Measurements from ENCODE around the gene GAGE12G. TPM values are rescaled to one million over a fixed set of nuclear protein-coding genes. Genes with fewer than 3 reads are reported as not detected.

GAGE12G gene
- total and polyA plus RNA-seq, 2 experiments from 2014 or later, result not detected

DNA sequence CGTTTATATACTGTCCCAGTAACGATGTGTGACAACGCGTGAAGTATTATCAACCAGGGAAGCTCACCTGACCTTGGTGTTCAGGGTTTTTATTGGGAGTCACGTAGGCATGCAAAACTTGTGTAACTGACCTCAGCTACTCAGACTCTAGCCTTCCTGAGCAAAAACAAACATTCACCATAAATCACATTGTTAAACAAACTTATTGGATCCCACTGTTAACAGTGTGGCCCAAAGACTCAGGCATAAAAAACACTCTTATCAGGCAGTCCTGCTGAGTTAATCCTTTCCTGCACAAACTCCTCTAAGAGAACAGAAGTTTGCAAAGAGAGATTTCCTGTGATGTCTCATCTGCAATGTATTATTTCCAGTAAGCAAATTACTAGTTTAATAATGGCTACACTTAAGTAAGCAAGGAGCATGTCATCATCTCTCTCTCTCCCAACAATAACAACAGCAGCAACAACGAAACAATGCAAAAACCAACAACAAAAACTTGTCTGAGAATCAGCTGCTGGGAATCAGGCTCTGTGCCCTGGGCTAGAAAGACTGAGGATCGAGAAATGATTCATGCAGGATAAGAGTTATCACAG is 40.6 kb downstream of the GAGE12G start:
- H3F3A ChIP-seq (ENCODE audit: insufficient read depth), result no peaks in the 10 kb centered on the region
- no peaks in the 10 kb centered on the region for H3K36me3 ChIP-seq (ENCODE audit: low read depth)
- in situ Hi-C loops (cut with MboI), result no loop called here
- TF ChIP-seq EZH2 (IDR thresholded peaks at IDR 0.05; ENCODE audit: insufficient read depth, poor library complexity, severe bottlenecking) (no peak), EZH2phosphoT487 (IDR thresholded peaks at IDR 0.05; ENCODE audit: insufficient read depth, low read depth) (no peak)
- H2AFZ ChIP-seq, result no peak overlapping the region
- no peak overlapping the region for H3K4me2 ChIP-seq (ENCODE audit: unreplicated experiment)
- no peak overlapping the region for H3K4me3 ChIP-seq
- DNase-seq, result no peak
- H3K9me3 ChIP-seq (ENCODE audit: low read depth), result no peaks in the 10 kb centered on the region
- no peaks in the 10 kb centered on the region for H3K9me2 ChIP-seq (ENCODE audit: insufficient read depth)
- H3K4me1 ChIP-seq (ENCODE audit: insufficient read depth), result no peaks in the 10 kb centered on the region
- no peak overlapping the region for H3K9ac ChIP-seq
- H3K27ac ChIP-seq, result no peak overlapping the region
- H3K79me2 ChIP-seq (ENCODE audit: insufficient read depth), result no peaks in the 10 kb centered on the region
- no peaks in the 10 kb centered on the region for H3K27me3 ChIP-seq (replicated peaks; ENCODE audit: insufficient read depth)
- 33 to 38% methylated on average over 6 to 7 of the region's 7 CpGs for WGBS, 2 experiments (ENCODE audit: low coverage in 1 of 2, low lambda C conversion rate in 2 of 2, missing lambda C conversion rate in 2 of 2)
- no peaks in the 10 kb centered on the region for H4K20me1 ChIP-seq (ENCODE audit: insufficient read depth)

DNA sequence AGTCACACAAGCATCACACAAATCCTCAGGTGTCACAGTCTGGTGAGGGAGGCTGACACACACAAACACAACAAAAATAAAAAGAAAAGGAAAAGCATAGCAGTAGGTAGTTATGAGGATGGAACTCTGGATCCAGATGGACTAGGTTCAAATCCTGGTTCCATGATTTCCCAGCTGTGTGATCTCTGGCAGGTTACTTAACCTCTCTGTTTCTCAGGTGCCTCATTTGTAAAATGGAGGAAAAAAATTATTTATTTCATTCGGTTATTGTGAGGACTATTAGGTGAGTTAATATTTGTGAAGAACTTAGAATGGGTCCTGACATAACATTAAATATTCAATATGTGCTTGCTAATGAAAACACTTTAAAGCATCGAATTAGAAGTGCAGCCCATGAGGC is 48.4 kb downstream of the GAGE12G start:
- H3K9ac ChIP-seq, result no peak overlapping the region
- TF ChIP-seq EZH2 (IDR thresholded peaks at IDR 0.05; ENCODE audit: insufficient read depth, poor library complexity, severe bottlenecking) (no peak), EZH2phosphoT487 (IDR thresholded peaks at IDR 0.05; ENCODE audit: insufficient read depth, low read depth) (no peak)
- no peak overlapping the region for H3K4me2 ChIP-seq (ENCODE audit: unreplicated experiment)
- H3K79me2 ChIP-seq (ENCODE audit: insufficient read depth), result no peaks in the 10 kb centered on the region
- H2AFZ ChIP-seq, result no peak overlapping the region
- no peak for DNase-seq
- no peaks in the 10 kb centered on the region for H3K4me1 ChIP-seq (ENCODE audit: insufficient read depth)
- no peaks in the 10 kb centered on the region for H4K20me1 ChIP-seq (ENCODE audit: insufficient read depth)
- no peak overlapping the region for H3K27ac ChIP-seq
- no peaks in the 10 kb centered on the region for H3F3A ChIP-seq (ENCODE audit: insufficient read depth)
- H3K4me3 ChIP-seq, result no peak overlapping the region
- 78 to 85% methylated on average over 1 to 2 of the region's 2 CpGs for WGBS, 2 experiments (ENCODE audit: low coverage in 1 of 2, low lambda C conversion rate in 2 of 2, missing lambda C conversion rate in 2 of 2)
- H3K36me3 ChIP-seq (ENCODE audit: low read depth), result no peaks in the 10 kb centered on the region
- no peaks in the 10 kb centered on the region for H3K27me3 ChIP-seq (replicated peaks; ENCODE audit: insufficient read depth)
- no peaks in the 10 kb centered on the region for H3K9me3 ChIP-seq (ENCODE audit: low read depth)
- no peaks in the 10 kb centered on the region for H3K9me2 ChIP-seq (ENCODE audit: insufficient read depth)
- in situ Hi-C loops (cut with MboI), result no loop called here

Small RNA genes lying within 50 kb of the gene (small RNA-seq; reads per million reads assigned to genes)
- gene GAGE12B (ENCODE audit: low read depth, low replicate concordance), result not detected

Other genes with a start within 250 kb of the GAGE12G start
- not detected in 2 replicates for gene GAGE12J, start 248.4 kb upstream of the GAGE12G start, total RNA-seq (2014; rRNA removed; shearing (Covaris generic))
- gene GAGE12J, start 248.4 kb upstream of the GAGE12G start, polyA plus RNA-seq (2016; fragmentation: Nextera tagmentation; extraction: Ambion mirVana), result not detected in 2 replicates
- gene GAGE13, start 238.8 kb upstream of the GAGE12G start, total RNA-seq (2014; rRNA removed; shearing (Covaris generic)), result not detected in 2 replicates
- not detected in 2 replicates for gene GAGE13, start 238.8 kb upstream of the GAGE12G start, polyA plus RNA-seq (2016; fragmentation: Nextera tagmentation; extraction: Ambion mirVana)
- gene GAGE12C, start 38.2 kb upstream of the GAGE12G start, total RNA-seq (2014; rRNA removed; shearing (Covaris generic)), result not detected in 2 replicates
- not detected in 2 replicates for gene GAGE12C, start 38.2 kb upstream of the GAGE12G start, polyA plus RNA-seq (2016; fragmentation: Nextera tagmentation; extraction: Ambion mirVana)
- gene GAGE12D, start 28.7 kb upstream of the GAGE12G start, total RNA-seq (2014; rRNA removed; shearing (Covaris generic)), result not detected in 2 replicates
- gene GAGE12D, start 28.7 kb upstream of the GAGE12G start, polyA plus RNA-seq (2016; fragmentation: Nextera tagmentation; extraction: Ambion mirVana), result not detected in 2 replicates
- gene GAGE12E, start 19.1 kb upstream of the GAGE12G start, total RNA-seq (2014; rRNA removed; shearing (Covaris generic)), result not detected in 2 replicates
- gene GAGE12E, start 19.1 kb upstream of the GAGE12G start, polyA plus RNA-seq (2016; fragmentation: Nextera tagmentation; extraction: Ambion mirVana), result not detected in 2 replicates
- not detected in 2 replicates for gene GAGE12F, start 9.6 kb upstream of the GAGE12G start, total RNA-seq (2014; rRNA removed; shearing (Covaris generic))
- not detected in 2 replicates for gene GAGE12F, start 9.6 kb upstream of the GAGE12G start, polyA plus RNA-seq (2016; fragmentation: Nextera tagmentation; extraction: Ambion mirVana)
- not detected in 2 replicates for gene GAGE12H, start 9.5 kb downstream of the GAGE12G start, total RNA-seq (2014; rRNA removed; shearing (Covaris generic))
- not detected in 2 replicates for gene GAGE12H, start 9.5 kb downstream of the GAGE12G start, polyA plus RNA-seq (2016; fragmentation: Nextera tagmentation; extraction: Ambion mirVana)
- not detected in 2 replicates for gene GAGE2A, start 19.1 kb downstream of the GAGE12G start, total RNA-seq (2014; rRNA removed; shearing (Covaris generic))
- not detected in 2 replicates for gene GAGE2A, start 19.1 kb downstream of the GAGE12G start, polyA plus RNA-seq (2016; fragmentation: Nextera tagmentation; extraction: Ambion mirVana)
- not detected in 2 replicates for gene GAGE1, start 28.6 kb downstream of the GAGE12G start, total RNA-seq (2014; rRNA removed; shearing (Covaris generic))
- gene GAGE1, start 28.6 kb downstream of the GAGE12G start, polyA plus RNA-seq (2016; fragmentation: Nextera tagmentation; extraction: Ambion mirVana), result not detected in 2 replicates
- not detected in 2 replicates for gene PAGE1, start 125.6 kb downstream of the GAGE12G start, total RNA-seq (2014; rRNA removed; shearing (Covaris generic))
- gene PAGE1, start 125.6 kb downstream of the GAGE12G start, polyA plus RNA-seq (2016; fragmentation: Nextera tagmentation; extraction: Ambion mirVana), result not detected in 2 replicates

Measured in GM23248 (cell line).